Endothelial cell of umbilical vein (primary cell): ENCODE data around the gene PTER. TPM values are rescaled to one million over a fixed set of nuclear protein-coding genes. Genes with fewer than 3 reads are reported as not detected.

Source experiments
- BruUV-seq: library from RNA; stranded (reverse); fragments of 400-500 nt; replicated peaks from 2 replicates; lab custom pipeline; 2021; lab: Mats Ljungman, UMichigan
- CTCF ChIA-PET: fragments of 300-600, 350-600 bp; sonication (Branson Sonifier 250); formaldehyde crosslinking; loops from one replicate; lab custom pipeline; 2021; ENCODE audit warnings: antibody characterized with exemption, inconsistent platforms; lab: Charles Lee
- POLR2A ChIA-PET: fragments of 300-600, 350-600 bp; sonication (Branson Sonifier 250); formaldehyde crosslinking; loops from one replicate; lab custom pipeline; 2021; ENCODE audit warnings: antibody characterized with exemption, inconsistent platforms; lab: Charles Lee
- DNase-seq: peaks from one replicate; pipeline ENCODE4 v3.0.0-alpha.2; 2011; ENCODE audit warnings: low read depth, low spot score
- FAIRE-seq: peaks from 2 replicates; lab custom pipeline; 2011; peaks lifted over from hg19 to GRCh38; lab: Jason Lieb, UNC
- H2AFZ ChIP-seq: 2 replicates; pipeline ENCODE4 v1.6.0; 2012; ENCODE audit warnings: low read depth, low read length, control low read depth, inconsistent platforms
- H3K27ac ChIP-seq: 2 replicates; pipeline ENCODE4 v1.5.1; 2011; ENCODE audit warnings: low read depth, mild to moderate bottlenecking, control low read depth, low read length, moderate library complexity; ENCODE audit not compliant: insufficient read depth
- H3K27me3 ChIP-seq, 2 experiments: 2 replicates each; pipeline versions ENCODE4 v1.6.0 to v1.6.1; 2011; ENCODE audit warnings: low read length in 2 of 2, mixed read lengths in 1 of 2; ENCODE audit not compliant: control insufficient read depth in 2 of 2, insufficient read depth in 2 of 2
- H3K36me3 ChIP-seq, 2 experiments: 2 replicates in 1 of 2; 3 replicates in 1 of 2; pipeline ENCODE4 v1.5.1; 2011; ENCODE audit warnings: low read length in 2 of 2, mild to moderate bottlenecking in 1 of 2, moderate library complexity in 1 of 2; ENCODE audit not compliant: control insufficient read depth in 2 of 2, insufficient read depth in 2 of 2; ENCODE audit errors: extremely low read depth in 1 of 2
- H3K4me1 ChIP-seq: 3 replicates; pipeline ENCODE4 v1.5.1; 2011; ENCODE audit warnings: mild to moderate bottlenecking, low read length; ENCODE audit not compliant: control insufficient read depth, insufficient read depth; ENCODE audit errors: extremely low read depth
- H3K4me2 ChIP-seq: 2 replicates; pipeline ENCODE4 v1.6.1; 2011; ENCODE audit warnings: low read length, control low read depth, mixed read lengths; ENCODE audit not compliant: insufficient read depth
- H3K4me3 ChIP-seq, 3 experiments: fragments of 200-600 bp in 1 of 3; sonication (generic), shearing (Covaris generic) in 1 of 3; replicated peaks in 1 of 3; 2 replicates each; pipeline ENCODE4 v1.5.1; 2011 to 2016; ENCODE audit warnings: control low read depth in 3 of 3, low read length in 3 of 3, mild to moderate bottlenecking in 2 of 3, inconsistent platforms in 1 of 3, low read depth in 1 of 3, moderate library complexity in 1 of 3; ENCODE audit not compliant: insufficient read depth in 1 of 3
- H3K79me2 ChIP-seq: 2 replicates; pipeline ENCODE4 v1.6.0; 2012; ENCODE audit warnings: low read length, inconsistent platforms; ENCODE audit not compliant: control insufficient read depth, insufficient read depth
- H3K9ac ChIP-seq: replicated peaks from 2 replicates; pipeline ENCODE3; 2011; ENCODE audit warnings: low read length, control low read depth; ENCODE audit not compliant: insufficient read depth; ENCODE audit errors: extremely low read depth
- H3K9me1 ChIP-seq: replicated peaks from 3 replicates; pipeline ENCODE4 v1.6.0; 2011; ENCODE audit warnings: mild to moderate bottlenecking, low read length; ENCODE audit not compliant: control insufficient read depth, insufficient read depth; ENCODE audit errors: extremely low read depth
- H3K9me3 ChIP-seq: replicated peaks from 2 replicates; pipeline ENCODE4 v1.5.1; 2012; ENCODE audit warnings: low read length, inconsistent platforms; ENCODE audit not compliant: control insufficient read depth, insufficient read depth
- H4K20me1 ChIP-seq: replicated peaks from 2 replicates; pipeline ENCODE3; 2011; ENCODE audit warnings: mild to moderate bottlenecking, low read length; ENCODE audit not compliant: control insufficient read depth, insufficient read depth; ENCODE audit errors: extremely low read depth
- EZH2 ChIP-seq: IDR thresholded peaks from 2 replicates; pipeline ENCODE4 v1.6.1; 2012; ENCODE audit warnings: borderline replicate concordance, low read depth, mild to moderate bottlenecking, moderate library complexity, low read length, inconsistent platforms; ENCODE audit not compliant: severe bottlenecking
- GATA2 ChIP-seq: IDR thresholded peaks from 2 replicates; pipeline ENCODE4 v1.7.0; 2011; ENCODE audit warnings: low read depth, mild to moderate bottlenecking, moderate library complexity, mixed read lengths, low read length; ENCODE audit not compliant: insufficient read length, insufficient read depth
- JUN ChIP-seq: IDR thresholded peaks from 2 replicates; pipeline ENCODE4 v1.6.1; 2011; ENCODE audit warnings: borderline replicate concordance, low read depth; ENCODE audit not compliant: insufficient read length, insufficient read depth
- MYC ChIP-seq: IDR thresholded peaks from one replicate; pipeline ENCODE4 v1.6.1; 2011; ENCODE audit warnings: mild to moderate bottlenecking, low read depth, low read length
- POLR2A ChIP-seq: IDR thresholded peaks from 2 replicates; pipeline ENCODE4 v1.6.1; 2012; ENCODE audit warnings: low read depth, mild to moderate bottlenecking, control low read depth, low read length
- dilution Hi-C: fragments of 300-500 bp; cut with MboI; formaldehyde crosslinking; loops from one replicate; pipeline ENCODE4 v1.15.0; 2019; ENCODE audit warnings: low sequenced_read_pairs; ENCODE audit not compliant: extremely low pct_ligation_motif_present
- intact Hi-C: fragments of 100-400 bp; cut with micrococcal nuclease; formaldehyde crosslinking; loops from one replicate; pipeline ENCODE4 v1.10.0; 2022
- polyA plus RNA-seq, 4 experiments: library from polyadenylated mRNA; depleted of rRNA in 3 of 4; stranded (reverse) in 3 of 4; unstranded in 1 of 4; fragments of >200 nt; gene quantifications; 2 replicates each; pipeline versions ENCODE4 v1.2.1 to v1.2.3, GENCODE V29; 2011 to 2012; ENCODE audit warnings: missing spikeins in 1 of 4
- total RNA-seq: library from RNA; stranded (reverse); gene quantifications from 2 replicates; pipeline ENCODE4 v1.2.3, GENCODE V29; 2021
- TF ChIP-seq, protein P1 (sequence below): IDR thresholded peaks from 2 replicates; pipeline ENCODE4 v1.6.1; 2011; ENCODE audit not compliant: insufficient read depth, insufficient read length

The PTER gene
- total and polyA plus RNA-seq, 2 donors (not counting 3 experiments of a cell fraction or from before 2014, with no cell fraction given): 1.6 to 4.6 TPM

DNA sequence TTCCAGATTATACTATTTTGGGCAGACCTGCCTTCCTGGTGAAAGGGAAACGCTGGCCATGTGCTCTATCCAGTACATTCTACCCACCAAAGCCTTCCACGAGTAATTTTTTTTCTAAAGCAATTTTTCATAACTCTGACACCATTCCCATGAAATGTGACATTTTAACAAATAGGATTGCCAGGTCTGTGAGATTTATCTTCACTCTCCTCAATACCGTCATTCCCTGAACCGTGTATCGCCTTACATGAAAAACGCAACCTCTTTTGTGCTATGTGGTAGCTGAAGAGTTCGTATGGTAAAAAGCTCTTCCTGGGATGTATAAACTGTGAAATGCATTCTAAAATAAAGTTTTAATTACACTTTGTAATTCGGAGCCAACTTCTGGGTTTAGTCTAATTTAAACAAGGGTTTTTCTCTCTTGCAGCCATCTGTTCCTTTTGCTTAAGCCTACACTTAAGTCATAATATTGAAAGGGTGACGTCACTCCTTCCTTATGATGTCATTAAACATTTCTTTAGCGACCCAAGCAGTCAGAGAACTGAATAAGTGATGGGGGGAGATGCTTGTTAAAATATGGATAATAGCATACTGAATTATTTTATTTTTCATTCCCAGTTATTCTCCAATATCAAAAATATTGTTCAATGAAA lies 57.2 kb downstream of the PTER start:
- H3K4me2 ChIP-seq: no peak overlapping the region
- no TSS peak for BruUV-seq
- no peaks in the 10 kb centered on the region for H3K27me3 ChIP-seq
- H3K9ac ChIP-seq: no peak overlapping the region
- intact Hi-C loops: no loop called here
- ChIA-PET POLR2A (no interaction called here), CTCF (no interaction called here)
- H2AFZ ChIP-seq: no peak overlapping the region
- DNase-seq: no peak
- no peak for FAIRE-seq
- no peak overlapping the region for H3K4me3 ChIP-seq
- TF ChIP-seq MYC (no peak), EZH2 (no peak), JUN (no peak), POLR2A (no peak)
- TF ChIP-seq, protein P1, sequence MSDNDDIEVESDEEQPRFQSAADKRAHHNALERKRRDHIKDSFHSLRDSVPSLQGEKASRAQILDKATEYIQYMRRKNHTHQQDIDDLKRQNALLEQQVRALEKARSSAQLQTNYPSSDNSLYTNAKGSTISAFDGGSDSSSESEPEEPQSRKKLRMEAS: no peak
- H3K9me1 ChIP-seq: no peaks in the 10 kb centered on the region
- H3K9me3 ChIP-seq: no peaks in the 10 kb centered on the region
- H3K27ac ChIP-seq: no peak overlapping the region
- H4K20me1 ChIP-seq: no peaks in the 10 kb centered on the region
- dilution Hi-C loops: no loop called here
- H3K79me2 ChIP-seq: no peaks in the 10 kb centered on the region
- H3K36me3 ChIP-seq: no peaks in the 10 kb centered on the region
- no peaks in the 10 kb centered on the region for H3K4me1 ChIP-seq

DNA sequence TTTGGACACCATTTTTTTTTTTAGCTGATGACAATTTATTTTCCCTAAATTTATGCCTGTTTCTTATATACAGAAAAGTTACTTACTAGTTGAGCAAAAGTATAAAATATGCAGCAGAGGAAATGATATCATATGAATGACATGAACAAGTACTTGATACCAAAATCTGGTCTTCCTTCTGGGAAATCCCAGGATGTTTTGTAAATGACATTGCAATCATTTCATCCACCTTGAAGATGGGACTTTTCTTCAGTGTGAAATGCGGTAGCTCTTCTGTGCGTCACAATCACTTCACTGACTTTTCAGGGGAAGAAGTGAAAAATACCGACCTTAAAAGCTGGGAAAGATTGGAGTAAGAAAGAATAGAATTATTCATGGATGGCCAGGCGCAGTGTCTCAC lies 61.1 kb downstream of the PTER start:
- H3K4me2 ChIP-seq: no peak overlapping the region
- DNase-seq: no peak
- H3K27ac ChIP-seq: no peak overlapping the region
- ChIA-PET CTCF (no interaction called here), POLR2A (no interaction called here)
- no peak overlapping the region for H3K4me3 ChIP-seq
- no peaks in the 10 kb centered on the region for H3K79me2 ChIP-seq
- H3K9ac ChIP-seq: no peak overlapping the region
- no peaks in the 10 kb centered on the region for H3K4me1 ChIP-seq
- no peaks in the 10 kb centered on the region for H3K9me3 ChIP-seq
- FAIRE-seq: no peak
- no peaks in the 10 kb centered on the region for H3K27me3 ChIP-seq
- no TSS peak for BruUV-seq
- no peaks in the 10 kb centered on the region for H3K36me3 ChIP-seq
- no peaks in the 10 kb centered on the region for H4K20me1 ChIP-seq
- no peak overlapping the region for H2AFZ ChIP-seq
- H3K9me1 ChIP-seq: no peaks in the 10 kb centered on the region
- dilution Hi-C loops (no loop called here), intact Hi-C loops (no loop called here)
- no peak for TF ChIP-seq GATA2
